ENCODE data around the gene ASB6.

- TF ChIP-seq CTCF (IDR thresholded peaks at IDR 0.05): no peak
- TF ChIP-seq EP300 (IDR thresholded peaks at IDR 0.05): no peak
- no peak for TF ChIP-seq POLR2AphosphoS5 (IDR thresholded peaks at IDR 0.05)
- no peak for TF ChIP-seq POLR2A (IDR thresholded peaks at IDR 0.05; ENCODE audit: low read depth)
Observed at GRCh38 chr9:129669946-129670345, 28.0 kb upstream of the ASB6 start.
